Karpas-422 (cell line): Measurements from ENCODE around the gene SPDYE9. TPM values are rescaled to one million over a fixed set of nuclear protein-coding genes. Genes with fewer than 3 reads are reported as not detected.
"Not testable (repeated sequence)": the region's sequence is repeated elsewhere in the genome, so short reads cannot be mapped to it uniquely, and the experiment has no call there.

ENCODE experiments used
- DNase-seq: peaks from one replicate; pipeline ENCODE4 v3.0.0-alpha.2; 2015
- H2AFZ ChIP-seq: fragments of 200-600 bp; sonication (generic); 2 replicates; pipeline ENCODE4 v1.6.1; 2014; ENCODE audit warnings: antibody characterized with exemption, low read length, mixed read lengths
- H3K27ac ChIP-seq: fragments of 200-600 bp; sonication (generic); 2 replicates; pipeline ENCODE4 v1.5.1; 2014; ENCODE audit warnings: mild to moderate bottlenecking, low read length, moderate library complexity
- H3K27me3 ChIP-seq: fragments of 200-600 bp; sonication (generic); 2 replicates; pipeline ENCODE4 v1.6.1; 2014; ENCODE audit warnings: low read length, mixed read lengths
- H3K36me3 ChIP-seq: fragments of 200-600 bp; sonication (generic); 2 replicates; pipeline ENCODE4 v1.6.1; 2014; ENCODE audit warnings: low read length, mixed read lengths; ENCODE audit not compliant: insufficient read depth
- H3K4me1 ChIP-seq: fragments of 200-600 bp; sonication (generic); 2 replicates; pipeline ENCODE4 v1.6.1; 2014; ENCODE audit warnings: mild to moderate bottlenecking, low read length, mixed read lengths
- H3K4me2 ChIP-seq: fragments of 200-600 bp; sonication (generic); 2 replicates; pipeline ENCODE4 v1.6.1; 2014; ENCODE audit warnings: low read length, low read depth, mild to moderate bottlenecking; ENCODE audit not compliant: poor library complexity, severe bottlenecking
- H3K4me3 ChIP-seq: fragments of 200-600 bp; sonication (generic); 2 replicates; pipeline ENCODE4 v1.5.1; 2014; ENCODE audit warnings: mild to moderate bottlenecking, antibody characterized with exemption, low read length, mixed read lengths
- H3K79me2 ChIP-seq: fragments of 200-600 bp; sonication (generic); 2 replicates; pipeline ENCODE4 v1.6.1; 2014; ENCODE audit warnings: mild to moderate bottlenecking, low read length, mixed read lengths
- H3K9ac ChIP-seq: fragments of 200-600 bp; sonication (generic); 2 replicates; pipeline ENCODE4 v1.6.0; 2014; ENCODE audit warnings: low read length
- H3K9me2 ChIP-seq: fragments of 200-600 bp; sonication (generic), shearing (Covaris generic); replicated peaks from 2 replicates; pipeline ENCODE4 v1.6.0; 2014; ENCODE audit warnings: mild to moderate bottlenecking, low read length, moderate library complexity; ENCODE audit not compliant: insufficient read depth
- H3K9me3 ChIP-seq: fragments of 300-700, 200-600 bp; sonication (generic); 2 replicates; pipeline ENCODE4 v1.6.1; 2014; ENCODE audit warnings: low read length, mixed read lengths
- H4K20me1 ChIP-seq: fragments of 200-600 bp; sonication (generic); 2 replicates; pipeline ENCODE4 v1.6.1; 2014; ENCODE audit warnings: mild to moderate bottlenecking, antibody characterized with exemption, low read length, low read depth; ENCODE audit not compliant: insufficient read depth
- small RNA-seq: library from RNA; depleted of rRNA; stranded (forward); fragments of <200 nt; gene quantifications from one replicate; pipeline ENCODE3, GENCODE V24; 2014
- total RNA-seq: library from RNA; depleted of rRNA; stranded (reverse); fragments of >200 nt; shearing (Covaris generic); gene quantifications from 2 replicates; pipeline ENCODE4 v1.2.3, GENCODE V29; 2014; ENCODE audit warnings: low replicate concordance; rRNA removed

The SPDYE9 gene
- total RNA-seq, 1 experiment from 2014 or later = not detected

DNA sequence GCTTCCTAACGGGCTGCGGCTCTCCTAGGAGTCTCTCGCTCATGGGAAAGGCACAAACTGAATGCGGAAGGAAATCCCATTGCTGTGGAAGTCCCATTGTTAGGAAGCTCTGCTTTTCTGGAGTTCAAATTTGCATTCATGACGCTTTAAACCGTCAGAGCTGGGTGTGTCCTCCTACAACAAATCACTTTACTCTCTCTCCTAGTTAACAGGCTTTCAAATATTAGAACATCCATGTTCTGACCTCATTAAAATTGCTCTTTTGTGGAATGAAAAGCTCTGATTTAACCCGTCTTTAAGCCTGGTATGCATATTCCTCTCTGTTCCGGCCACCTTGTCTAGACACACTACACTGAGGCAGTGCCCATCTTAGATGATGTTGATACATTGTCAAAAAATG, 56.2 kb downstream of the SPDYE9 start, which contains the start of gene SPDYE8:
SPDYE8 (minus strand) TSS at position 101 of the 400 bp plus-strand sequence. CDS start 1,800 bp downstream, outside the sequence.
- H3K4me1 ChIP-seq, H3K9ac ChIP-seq, H3K9me2 ChIP-seq, H4K20me1 ChIP-seq, H3K9me3 ChIP-seq, H2AFZ ChIP-seq, DNase-seq, H3K4me3 ChIP-seq, H3K27me3 ChIP-seq, H3K36me3 ChIP-seq, H3K27ac ChIP-seq, H3K4me2 ChIP-seq, H3K79me2 ChIP-seq: not testable (repeated sequence)

Small RNA genes lying within 50 kb of the gene (small RNA-seq; reads per million reads assigned to genes)
- not detected for gene RF00019

Other genes starting within 250 kb of the SPDYE9 start
- 18.2 and 23.0 TPM in 2 replicates for gene POM121, start 160.9 kb downstream of the SPDYE9 start, total RNA-seq
- not detected in 2 replicates for gene TRIM74, start 116.6 kb downstream of the SPDYE9 start, total RNA-seq
- not detected in 2 replicates for gene SPDYE8, start 56.3 kb downstream of the SPDYE9 start, total RNA-seq
- gene SPDYE11, start 28.1 kb downstream of the SPDYE9 start, total RNA-seq = not detected in 2 replicates
- gene NSUN5, start 222.8 kb upstream of the SPDYE9 start, total RNA-seq = 31.6 and 39.4 TPM in 2 replicates
- gene TRIM50, start 242.0 kb upstream of the SPDYE9 start, total RNA-seq = not detected in 2 replicates
- gene FKBP6, start 242.1 kb upstream of the SPDYE9 start, total RNA-seq = not detected in 2 replicates